ENCODE data around the gene UNC5A. TPM values are rescaled to one million over a fixed set of nuclear protein-coding genes. Genes with fewer than 3 reads are reported as not detected.

The UNC5A gene
- total RNA-seq, 4 donors from 2014 or later: 0.19 TPM; not detected in 3

DNA sequence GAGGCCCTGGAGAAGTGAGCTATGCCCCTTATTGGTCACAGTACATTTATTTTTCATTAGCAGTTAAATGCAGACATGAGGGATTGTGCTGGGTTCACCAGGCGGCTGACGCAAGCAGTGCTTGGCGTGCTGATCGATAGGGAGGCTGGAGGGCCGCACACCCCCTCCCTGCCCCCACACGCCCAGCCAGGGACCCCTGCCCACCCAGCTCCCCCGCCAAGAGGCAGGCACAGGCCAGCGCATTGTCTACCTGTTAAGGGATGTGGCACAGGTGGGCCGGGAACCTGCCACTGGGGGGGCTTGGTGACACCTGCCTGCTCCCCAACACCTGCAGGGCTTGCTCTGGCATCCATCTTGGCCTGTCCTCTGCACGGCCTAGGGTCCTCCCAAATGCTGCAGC lies 49.6 kb downstream of the UNC5A start:
- H3K4me1 ChIP-seq: no peaks in the 10 kb centered on the region
- H3K27me3 ChIP-seq: peaks cover 0 to 91% (median 2%) of the 10 kb centered on the region in 4 donors
- no peak for DNase-seq
- no peak for TF ChIP-seq POLR2A (IDR thresholded peaks at IDR 0.05)
- TF ChIP-seq, protein P1, sequence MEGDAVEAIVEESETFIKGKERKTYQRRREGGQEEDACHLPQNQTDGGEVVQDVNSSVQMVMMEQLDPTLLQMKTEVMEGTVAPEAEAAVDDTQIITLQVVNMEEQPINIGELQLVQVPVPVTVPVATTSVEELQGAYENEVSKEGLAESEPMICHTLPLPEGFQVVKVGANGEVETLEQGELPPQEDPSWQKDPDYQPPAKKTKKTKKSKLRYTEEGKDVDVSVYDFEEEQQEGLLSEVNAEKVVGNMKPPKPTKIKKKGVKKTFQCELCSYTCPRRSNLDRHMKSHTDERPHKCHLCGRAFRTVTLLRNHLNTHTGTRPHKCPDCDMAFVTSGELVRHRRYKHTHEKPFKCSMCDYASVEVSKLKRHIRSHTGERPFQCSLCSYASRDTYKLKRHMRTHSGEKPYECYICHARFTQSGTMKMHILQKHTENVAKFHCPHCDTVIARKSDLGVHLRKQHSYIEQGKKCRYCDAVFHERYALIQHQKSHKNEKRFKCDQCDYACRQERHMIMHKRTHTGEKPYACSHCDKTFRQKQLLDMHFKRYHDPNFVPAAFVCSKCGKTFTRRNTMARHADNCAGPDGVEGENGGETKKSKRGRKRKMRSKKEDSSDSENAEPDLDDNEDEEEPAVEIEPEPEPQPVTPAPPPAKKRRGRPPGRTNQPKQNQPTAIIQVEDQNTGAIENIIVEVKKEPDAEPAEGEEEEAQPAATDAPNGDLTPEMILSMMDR (IDR thresholded peaks at IDR 0.05): no peak
- WGBS, 2 donors: 67% methylated on average over 1 of the region's 10 CpGs; no CpG with 5 or more reads in 1 of the 2 donors
- intact Hi-C loops (cut with DNase I): no loop called here
- no peak overlapping the region for H3K27ac ChIP-seq
- no peak overlapping the region for H3K4me3 ChIP-seq
- no peaks in the 10 kb centered on the region for H3K36me3 ChIP-seq
- no peaks in the 10 kb centered on the region for H3K9me3 ChIP-seq

DNA sequence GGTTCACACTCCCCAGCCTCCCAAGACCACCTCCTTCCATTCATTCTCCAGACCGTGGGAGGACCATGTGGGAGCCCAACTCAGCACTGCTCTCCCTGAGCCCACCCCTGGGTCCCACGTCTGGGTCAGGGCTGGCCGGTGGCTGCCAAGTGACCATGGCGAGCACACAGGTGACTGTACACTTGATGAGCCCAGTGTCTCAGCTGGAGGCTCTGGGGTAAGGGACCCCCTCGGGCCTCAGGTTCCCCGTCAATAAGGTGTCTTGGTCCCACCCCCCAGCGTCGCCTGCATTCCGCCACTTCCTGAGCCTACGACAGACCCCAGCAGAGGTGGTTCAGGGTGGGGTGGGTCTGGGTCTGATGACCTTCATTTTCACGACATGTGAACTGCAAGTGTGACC lies 50.0 kb downstream of the UNC5A start:
- no peaks in the 10 kb centered on the region for H3K36me3 ChIP-seq
- peaks cover 0 to 91% (median 2%) of the 10 kb centered on the region in 4 donors for H3K27me3 ChIP-seq
- H3K9me3 ChIP-seq: no peaks in the 10 kb centered on the region
- TF ChIP-seq, protein P1 (IDR thresholded peaks at IDR 0.05): no peak
- TF ChIP-seq POLR2A (IDR thresholded peaks at IDR 0.05): no peak
- no peak overlapping the region for H3K4me3 ChIP-seq
- H3K27ac ChIP-seq: no peak overlapping the region
- no peak for DNase-seq
- 77 to 79% methylated on average over 6 to 7 of the region's 11 CpGs for WGBS, 2 donors
- intact Hi-C loops (cut with DNase I): no loop called here
- no peaks in the 10 kb centered on the region for H3K4me1 ChIP-seq

DNA sequence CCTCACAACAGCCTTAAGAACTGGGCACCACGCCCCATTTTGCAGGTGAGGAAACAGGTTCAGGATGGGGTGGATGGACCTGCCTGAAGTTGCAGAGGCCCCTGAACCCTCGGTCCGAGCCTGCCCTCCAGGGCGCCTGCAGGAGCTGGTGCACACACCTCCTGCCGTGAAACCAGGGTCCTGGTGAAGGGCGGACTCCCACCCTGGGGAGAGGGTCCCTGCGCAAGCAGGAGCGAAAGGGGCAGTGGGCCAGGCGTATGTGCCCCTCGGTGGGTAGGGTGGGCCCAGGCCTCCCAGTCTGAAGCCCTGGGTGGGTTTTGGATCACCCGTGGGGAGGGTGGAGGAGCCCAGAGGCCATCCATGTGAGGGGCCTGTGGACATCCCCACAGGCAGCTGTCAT lies 50.9 kb downstream of the UNC5A start:
- H3K4me1 ChIP-seq: no peaks in the 10 kb centered on the region
- no peak for DNase-seq
- no peak overlapping the region for H3K27ac ChIP-seq
- no peaks in the 10 kb centered on the region for H3K36me3 ChIP-seq
- intact Hi-C loops (cut with DNase I): no loop called here
- H3K9me3 ChIP-seq: no peaks in the 10 kb centered on the region
- H3K4me3 ChIP-seq: no peak overlapping the region
- TF ChIP-seq, protein P1 (IDR thresholded peaks at IDR 0.05): no peak
- no peak for TF ChIP-seq POLR2A (IDR thresholded peaks at IDR 0.05)
- H3K27me3 ChIP-seq: peaks cover 0 to 91% (median 2%) of the 10 kb centered on the region in 4 donors
- WGBS, 2 donors: 81 to 87% methylated on average over 3 to 6 of the region's 11 CpGs

DNA sequence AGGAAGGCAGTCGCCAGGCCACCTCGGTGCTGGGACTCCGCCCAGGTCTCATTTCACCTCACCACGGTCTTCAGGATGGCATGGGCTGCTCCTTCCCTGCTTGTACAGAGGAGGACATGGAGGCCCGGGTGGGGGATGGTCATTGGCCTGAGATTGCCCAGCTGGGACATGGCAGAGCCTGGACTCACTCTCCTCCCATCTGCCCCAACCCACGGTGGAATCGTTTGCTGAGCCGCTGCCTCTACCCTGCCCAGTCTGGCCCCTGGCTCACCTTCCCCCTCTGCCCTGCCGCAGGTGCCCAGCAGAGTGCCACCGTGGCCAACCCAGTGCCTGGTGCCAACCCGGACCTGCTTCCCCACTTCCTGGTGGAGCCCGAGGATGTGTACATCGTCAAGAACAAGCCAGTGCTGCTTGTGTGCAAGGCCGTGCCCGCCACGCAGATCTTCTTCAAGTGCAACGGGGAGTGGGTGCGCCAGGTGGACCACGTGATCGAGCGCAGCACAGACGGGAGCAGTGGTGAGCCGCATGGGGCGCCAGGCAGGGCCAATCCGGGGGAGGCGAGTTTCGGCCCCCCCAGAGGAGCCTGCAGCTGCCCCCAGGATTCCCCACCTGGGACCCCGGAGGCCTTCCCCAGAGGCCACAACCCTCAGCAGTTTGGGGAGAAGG lies 52.1 kb downstream of the UNC5A start:
- Histone ChIP-seq H3K27me3 (peaks cover 0 to 91% (median 2%) of the 10 kb centered on the region in 4 donors), H3K27ac (no peak overlapping the region), H3K4me1 (no peaks in the 10 kb centered on the region), H3K4me3 (no peak overlapping the region), H3K36me3 (no peaks in the 10 kb centered on the region), H3K9me3 (no peaks in the 10 kb centered on the region)
- no peak for DNase-seq
- intact Hi-C loops (cut with DNase I): no loop called here
- WGBS, 2 donors: 39% methylated on average over 3 of the region's 28 CpGs; no CpG with 5 or more reads in 1 of the 2 donors
- TF ChIP-seq POLR2A (IDR thresholded peaks at IDR 0.05): no peak
- TF ChIP-seq, protein P1 (IDR thresholded peaks at IDR 0.05): no peak

DNA sequence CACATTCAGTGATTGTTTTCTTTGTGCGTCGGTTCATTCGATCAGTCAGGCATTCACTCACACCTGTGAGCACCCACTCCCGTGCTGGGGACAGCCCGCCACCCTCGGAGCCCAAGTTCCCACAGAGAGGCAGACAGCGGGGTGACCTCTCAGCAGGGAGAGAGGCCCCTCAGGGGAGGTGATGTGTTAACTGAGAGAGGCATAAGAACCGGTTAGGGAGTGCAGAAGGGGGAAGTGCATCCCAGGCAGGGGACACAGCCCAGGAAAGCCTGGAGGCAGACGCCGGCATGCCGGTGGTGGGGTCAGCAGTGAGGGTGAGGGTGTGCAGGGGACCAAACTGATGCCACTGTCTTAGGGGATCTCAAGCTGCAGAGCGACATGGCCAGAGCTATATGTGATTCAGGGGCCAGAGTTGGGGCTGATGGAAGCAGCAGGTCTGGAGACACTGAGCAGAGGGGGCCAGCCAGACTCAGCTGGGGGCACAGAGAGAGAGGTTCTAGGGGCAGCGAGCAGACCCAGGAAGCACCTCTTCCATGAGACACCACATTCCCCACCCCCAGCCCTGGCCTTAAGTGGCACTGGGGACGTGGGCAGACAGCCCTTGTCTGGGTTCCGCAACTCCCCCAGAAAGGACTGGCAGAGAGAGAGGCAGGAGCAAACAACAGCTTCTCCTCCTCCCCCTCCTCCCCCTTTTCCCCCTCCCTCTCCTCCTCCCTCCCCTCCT lies 52.8 kb downstream of the UNC5A start:
- TF ChIP-seq POLR2A (IDR thresholded peaks at IDR 0.05): no peak
- TF ChIP-seq, protein P1 (IDR thresholded peaks at IDR 0.05): no peak

More for the DNA sequence above, 52.8 kb downstream of the UNC5A start:
- 7 to 18% methylated on average over 9 to 12 of the region's 15 CpGs for WGBS, 2 donors
- Histone ChIP-seq H3K27me3 (peaks cover 0 to 91% (median 2%) of the 10 kb centered on the region in 4 donors), H3K9me3 (no peaks in the 10 kb centered on the region), H3K36me3 (no peaks in the 10 kb centered on the region), H3K4me3 (no peak overlapping the region), H3K4me1 (no peaks in the 10 kb centered on the region), H3K27ac (no peak overlapping the region)
- intact Hi-C loops (cut with DNase I): no loop called here
- no peak for DNase-seq
